Neuronal stem cell (in vitro differentiated cells): Measurements from ENCODE around the gene PTCD1. TPM values are rescaled to one million over a fixed set of nuclear protein-coding genes. Genes with fewer than 3 reads are reported as not detected.

ENCODE experiments used
- DNase-seq: peaks from one replicate; pipeline ENCODE4 v3.0.0-alpha.2; 2013; ENCODE audit warnings: low spot score
- H2AFZ ChIP-seq: one replicate; pipeline ENCODE4 v1.6.1; 2013; ENCODE audit warnings: mild to moderate bottlenecking, low read length, inconsistent platforms
- H2AK5ac ChIP-seq: 2 replicates; pipeline ENCODE4 v1.6.1; 2013; ENCODE audit warnings: low read depth, mild to moderate bottlenecking, inconsistent platforms, low read length, moderate library complexity, mixed read lengths
- H2BK120ac ChIP-seq: 2 replicates; pipeline ENCODE4 v1.6.1; 2013; ENCODE audit warnings: low read depth, mild to moderate bottlenecking, inconsistent platforms, low read length, moderate library complexity, mixed read lengths
- H2BK12ac ChIP-seq: one replicate; pipeline ENCODE4 v1.6.1; 2013; ENCODE audit warnings: low read length, inconsistent platforms
- H2BK15ac ChIP-seq: 2 replicates; pipeline ENCODE4 v1.6.1; 2013; ENCODE audit warnings: mild to moderate bottlenecking, low read length, inconsistent platforms, mixed read lengths
- H2BK5ac ChIP-seq: one replicate; pipeline ENCODE4 v1.6.1; 2013; ENCODE audit warnings: inconsistent platforms, mild to moderate bottlenecking, low read length, moderate library complexity
- H3K14ac ChIP-seq: one replicate; pipeline ENCODE4 v1.6.1; 2013; ENCODE audit warnings: low read length, inconsistent platforms
- H3K18ac ChIP-seq: 2 replicates; pipeline ENCODE4 v1.6.1; 2013; ENCODE audit warnings: low read length, inconsistent platforms
- H3K23ac ChIP-seq: 2 replicates; pipeline ENCODE4 v1.6.1; 2013; ENCODE audit warnings: low read depth, mild to moderate bottlenecking, mixed read lengths, low read length, inconsistent platforms; ENCODE audit not compliant: poor library complexity
- H3K27ac ChIP-seq: replicated peaks from 3 replicates; pipeline ENCODE4 v1.5.1; 2013; ENCODE audit warnings: low read length, inconsistent platforms
- H3K27me3 ChIP-seq, 3 experiments: 2 replicates each; pipeline ENCODE4 v1.6.1; 2013; ENCODE audit warnings: low read length in 3 of 3, mild to moderate bottlenecking in 2 of 3, inconsistent platforms in 1 of 3, low read depth in 1 of 3, mixed read lengths in 1 of 3, moderate library complexity in 1 of 3; ENCODE audit not compliant: control insufficient read depth in 3 of 3, insufficient read depth in 3 of 3
- H3K36me3 ChIP-seq, 2 donors: replicated peaks in 1 of 2; 2 replicates each; pipeline ENCODE4 v1.6.1; 2013; ENCODE audit warnings: low read length in 2 of 2; ENCODE audit not compliant: control insufficient read depth in 2 of 2, insufficient read depth in 2 of 2
- H3K4ac ChIP-seq: 2 replicates; pipeline ENCODE4 v1.6.1; 2013; ENCODE audit warnings: inconsistent platforms, mild to moderate bottlenecking, low read length, moderate library complexity
- H3K4me1 ChIP-seq, 2 donors: 1 replicate in 1 of 2; 2 replicates in 1 of 2; pipeline ENCODE4 v1.6.1; 2013; ENCODE audit warnings: low read length in 2 of 2, low read depth in 1 of 2; ENCODE audit not compliant: control insufficient read depth in 2 of 2, insufficient read depth in 1 of 2
- H3K4me2 ChIP-seq: one replicate; pipeline ENCODE4 v1.6.1; 2013; ENCODE audit warnings: mild to moderate bottlenecking, low read length, inconsistent platforms; ENCODE audit not compliant: insufficient read depth, poor library complexity, severe bottlenecking
- H3K4me3 ChIP-seq, 2 donors: 2 replicates each; pipeline ENCODE4 v1.5.1; 2013; ENCODE audit warnings: low read length in 2 of 2, mild to moderate bottlenecking in 2 of 2, inconsistent platforms in 1 of 2, moderate library complexity in 1 of 2
- H3K79me1 ChIP-seq: one replicate; pipeline ENCODE4 v1.6.1; 2013; ENCODE audit warnings: low read depth, mild to moderate bottlenecking, inconsistent platforms, low read length, moderate library complexity
- H3K9ac ChIP-seq: one replicate; pipeline ENCODE4 v1.6.1; 2013; ENCODE audit warnings: mild to moderate bottlenecking, low read depth, low read length, inconsistent platforms; ENCODE audit not compliant: poor library complexity
- H3K9me3 ChIP-seq, 2 donors: replicated peaks in 1 of 2; 2 replicates each; pipeline versions ENCODE3 to v1.6.1; 2013; ENCODE audit warnings: low read length in 2 of 2, mild to moderate bottlenecking in 2 of 2, inconsistent platforms in 1 of 2, low read depth in 1 of 2, mixed read lengths in 1 of 2, moderate library complexity in 1 of 2; ENCODE audit not compliant: control insufficient read depth in 2 of 2, insufficient read depth in 1 of 2
- H4K8ac ChIP-seq: one replicate; pipeline ENCODE4 v1.6.1; 2013; ENCODE audit warnings: low read depth, mild to moderate bottlenecking, inconsistent platforms, low read length, moderate library complexity
- H4K91ac ChIP-seq: one replicate; pipeline ENCODE4 v1.6.1; 2013; ENCODE audit warnings: low read length, low read depth, mild to moderate bottlenecking, inconsistent platforms; ENCODE audit not compliant: poor library complexity
- WGBS, 2 donors: extraction: QIAGEN DNeasy Blood & Tissue Kit; methylation state at CpG; one replicate each; pipeline ENCODE4 v1.1.7; 2013; ENCODE audit warnings: missing lambda C conversion rate in 2 of 2, mixed read lengths in 1 of 2; ENCODE audit not compliant: insufficient read length in 2 of 2, insufficient replicate concordance in 1 of 2; ENCODE audit errors: extremely low coverage in 2 of 2; 5-methylcytosine and 5-hydroxymethylcytosine counted together
- polyA plus RNA-seq, 2 experiments: library from polyadenylated mRNA; stranded (reverse); fragments of 200-250 nt; gene quantifications; one replicate each; pipeline ENCODE4 v1.2.3, GENCODE V29; 2013

The PTCD1 gene
- 4.5 TPM for polyA plus RNA-seq (2013, experiment 1 of 2)
- polyA plus RNA-seq (2013, experiment 2 of 2) = 4.8 TPM

GRCh38 chr7:99438573-99439480, at the start of gene PTCD1, which contains the start of gene CPSF4:
TSS of gene PTCD1 (minus strand) at chr7:99438798. CDS start at chr7:99435242, 3,556 bp downstream.
TSS of gene CPSF4 (plus strand) at chr7:99438943. CDS start at chr7:99439083, 140 bp downstream.
- peaks cover 13% of the 10 kb centered on the region for H3K79me1 ChIP-seq
- no peak within 1 kb of the TSS for H4K91ac ChIP-seq
- H2AK5ac ChIP-seq = peak within 1 kb of the TSS; percentile 71
- H3K18ac ChIP-seq = peak within 1 kb of the TSS; percentile 99
- H3K4me2 ChIP-seq = peak within 1 kb of the TSS; percentile 76
- H3K4me3 ChIP-seq = peak within 1 kb of the TSS; percentile 86 to 98
- no peaks in the 10 kb centered on the region for H3K9me3 ChIP-seq
- DNase-seq = peak; percentile 97
- H2BK5ac ChIP-seq = peak within 1 kb of the TSS; percentile 79
- H3K27ac ChIP-seq = peak within 1 kb of the TSS; percentile 91
- peak within 1 kb of the TSS; percentile 99 for H2AFZ ChIP-seq
- peak within 1 kb of the TSS; percentile 76 for H4K8ac ChIP-seq
- peaks cover 8 to 12% of the 10 kb centered on the region in 2 donors for H3K4me1 ChIP-seq
- no peak within 1 kb of the TSS for H2BK120ac ChIP-seq
- H3K27me3 ChIP-seq = no peaks in the 10 kb centered on the region
- peak within 1 kb of the TSS; percentile 91 for H2BK15ac ChIP-seq
- peak within 1 kb of the TSS; percentile 98 for H3K23ac ChIP-seq
- no CpG with 5 or more reads among the region's 89 CpGs for WGBS, 2 donors
- peak within 1 kb of the TSS; percentile 92 for H3K14ac ChIP-seq
- peak within 1 kb of the TSS; percentile 78 for H2BK12ac ChIP-seq
- peak within 1 kb of the TSS; percentile 99 for H3K4ac ChIP-seq
- H3K36me3 ChIP-seq = peaks cover 13 to 61% of the 10 kb centered on the region in 2 donors
- H3K9ac ChIP-seq = peak within 1 kb of the TSS; percentile 100

- no peak overlapping the region for H3K4me2 ChIP-seq
- H3K18ac ChIP-seq = no peak overlapping the region
- H2BK5ac ChIP-seq = no peak overlapping the region
- no peak overlapping the region for H4K8ac ChIP-seq
- H3K27ac ChIP-seq = no peak overlapping the region
- no peak overlapping the region for H2AK5ac ChIP-seq
- no peaks in the 10 kb centered on the region for H3K4me1 ChIP-seq
- H3K9ac ChIP-seq = no peak overlapping the region
- no peak overlapping the region for H4K91ac ChIP-seq
- no CpG with 5 or more reads among the region's 5 CpGs for WGBS, 2 donors
- no peak overlapping the region for H3K4me3 ChIP-seq
- peaks cover 4 to 67% of the 10 kb centered on the region in 2 donors for H3K36me3 ChIP-seq
- no peak overlapping the region for H2BK120ac ChIP-seq
- H2BK12ac ChIP-seq = no peak overlapping the region
- no peak overlapping the region for H3K14ac ChIP-seq
- no peaks in the 10 kb centered on the region for H3K9me3 ChIP-seq
- no peak overlapping the region for H3K23ac ChIP-seq
- no peak overlapping the region for H2BK15ac ChIP-seq
- no peak overlapping the region for H3K4ac ChIP-seq
- H3K79me1 ChIP-seq = no peaks in the 10 kb centered on the region
- DNase-seq = no peak
- H2AFZ ChIP-seq = no peak overlapping the region
- no peaks in the 10 kb centered on the region for H3K27me3 ChIP-seq
These were observed 46.5 kb upstream of the PTCD1 start for GRCh38 chr7:99485094-99485493.

DNA sequence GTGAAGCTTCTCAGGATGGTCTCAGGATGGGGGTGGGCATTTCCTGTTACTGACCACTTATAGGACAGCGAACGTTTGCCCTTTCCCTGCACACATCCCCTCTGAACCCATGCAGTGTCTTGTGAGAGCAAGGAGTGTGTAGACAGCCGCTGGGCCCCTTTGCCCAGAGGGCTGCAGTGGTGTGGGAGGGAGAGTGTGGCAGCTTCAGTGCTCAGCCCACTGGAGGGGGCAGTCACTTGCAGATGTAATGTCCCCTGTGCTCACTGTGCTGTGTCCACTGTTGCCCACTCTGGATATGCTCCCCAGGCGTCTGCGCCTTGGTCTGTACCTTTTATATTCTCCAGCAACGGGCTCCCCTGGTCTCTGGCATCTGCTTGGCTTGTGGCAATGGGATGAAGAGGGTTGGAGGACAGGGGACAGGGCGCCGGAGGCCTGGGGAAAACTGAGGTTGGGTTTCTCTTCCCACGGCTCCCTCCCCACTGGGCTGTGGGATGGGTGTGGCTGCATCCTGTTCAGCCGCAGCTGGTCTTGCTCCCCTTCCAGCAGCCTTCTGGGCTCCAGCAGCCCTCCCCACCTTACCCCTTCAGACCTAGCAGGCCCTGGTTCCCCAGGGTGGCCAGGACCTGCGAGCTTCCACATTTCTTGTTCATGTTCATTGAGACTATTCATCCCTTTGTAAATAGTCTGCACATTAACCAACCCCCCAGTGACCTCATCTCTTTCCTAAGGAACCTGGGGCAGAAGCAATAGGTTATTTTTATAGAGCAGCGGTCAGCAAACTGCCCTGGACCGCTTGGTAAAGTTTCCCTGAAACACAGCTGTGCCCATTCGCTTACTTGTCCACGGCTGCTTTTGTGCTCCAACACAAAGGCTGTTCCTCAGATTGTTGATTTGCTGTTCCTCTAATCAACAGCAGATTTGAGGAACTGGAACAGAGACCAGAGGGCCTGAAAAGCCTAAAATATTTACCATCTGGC, 40.2 kb upstream of the PTCD1 start:
- Histone ChIP-seq H4K8ac (no peak overlapping the region), H3K4me1 (peaks cover 0 to 2% of the 10 kb centered on the region in 2 donors), H3K18ac (no peak overlapping the region), H3K27me3 (no peaks in the 10 kb centered on the region), H3K9ac (no peak overlapping the region), H2AFZ (no peak overlapping the region), H3K9me3 (no peaks in the 10 kb centered on the region), H3K4me3 (no peak overlapping the region), H2BK120ac (no peak overlapping the region), H2AK5ac (no peak overlapping the region), H3K14ac (no peak overlapping the region), H3K79me1 (no peaks in the 10 kb centered on the region), H2BK5ac (no peak overlapping the region), H3K4ac (no peak overlapping the region), H2BK12ac (no peak overlapping the region), H3K36me3 (peaks cover 12 to 71% of the 10 kb centered on the region in 2 donors), H4K91ac (no peak overlapping the region), H2BK15ac (no peak overlapping the region), H3K23ac (no peak overlapping the region), H3K4me2 (no peak overlapping the region), H3K27ac (no peak overlapping the region)
- no CpG with 5 or more reads among the region's 15 CpGs for WGBS, 2 donors
- DNase-seq = no peak
